Tibial artery (tissue), 4 donors: ENCODE measurements around the gene YBX2.

Source experiments
- DNase-seq, 2 donors: peaks; one replicate each; pipeline ENCODE4 v3.0.0-alpha.2; 2019
- H3K27ac ChIP-seq, 2 donors: fragments of 200-600 bp; sonication (generic) in 1 of 2; 1 replicate in 1 of 2; 2 replicates in 1 of 2; pipeline ENCODE4 v1.5.1; 2018 to 2019; ENCODE audit warnings: mild to moderate bottlenecking in 1 of 2
- H3K27me3 ChIP-seq, 2 donors: fragments of 200-600 bp; sonication (generic) in 1 of 2; one replicate each; pipeline versions ENCODE4 v1.5.1 to v1.6.0; 2016 to 2019
- H3K36me3 ChIP-seq, 3 donors: fragments of 200-600 bp; sonication (generic) in 2 of 3; one replicate each; pipeline ENCODE4 v1.5.1; 2016 to 2019; ENCODE audit warnings: mild to moderate bottlenecking in 2 of 3
- H3K4me1 ChIP-seq, 4 donors: fragments of 200-600 bp; sonication (generic) in 2 of 4; 1 replicate in 3 of 4; 2 replicates in 1 of 4; pipeline ENCODE4 v1.5.1; 2016 to 2019
- H3K4me3 ChIP-seq, 2 donors: fragments of 200-600 bp; sonication (generic) in 1 of 2; 1 replicate in 1 of 2; 2 replicates in 1 of 2; pipeline ENCODE4 v1.5.1; 2018 to 2019; ENCODE audit warnings: mild to moderate bottlenecking in 2 of 2
- H3K9me3 ChIP-seq, 3 donors: fragments of 200-600 bp; sonication (generic) in 1 of 3; one replicate each; pipeline ENCODE4 v1.5.1; 2016 to 2019
- CTCF ChIP-seq, 2 experiments: fragments of 200-600 bp in 1 of 2; fragments of 450-650 bp in 1 of 2; IDR thresholded peaks; one replicate each; pipeline ENCODE4 v1.5.1; 2017 to 2019; ENCODE audit warnings: antibody characterized with exemption in 2 of 2, mild to moderate bottlenecking in 1 of 2, moderate library complexity in 1 of 2
- intact Hi-C: fragments of 100-400 bp; cut with DNase I; formaldehyde crosslinking; loops from one replicate; pipeline ENCODE4 v1.15.0; 2023; ENCODE audit warnings: low total_unique reads

The YBX2 gene

DNA sequence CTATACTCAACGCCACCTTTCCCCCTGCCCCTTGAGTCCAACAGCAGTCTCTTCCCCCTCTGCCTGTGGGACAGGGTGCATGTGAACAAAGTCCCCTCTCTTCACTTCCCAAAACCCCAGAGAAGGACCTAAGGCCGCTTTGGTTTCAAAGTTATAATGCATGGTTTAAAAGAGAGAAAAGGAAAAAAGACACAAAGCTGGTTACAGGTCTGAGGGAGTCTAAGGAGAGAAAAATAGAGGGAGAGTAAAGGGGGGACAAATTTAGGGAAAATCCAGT, 51.0 kb downstream of the YBX2 start:
- intact Hi-C loops, result no loop called here
- peak overlapping the region; percentile 73 to 77 for H3K4me3 ChIP-seq
- no peaks in the 10 kb centered on the region for H3K27me3 ChIP-seq
- H3K9me3 ChIP-seq, result no peaks in the 10 kb centered on the region
- H3K27ac ChIP-seq, result peak overlapping the region; percentile 95 to 97
- TF ChIP-seq CTCF (IDR thresholded peaks at IDR 0.05), result no peak
- H3K36me3 ChIP-seq, result peaks cover 25 to 46% (median 45%) of the 10 kb centered on the region in 3 donors
- peaks cover 0 to 32% (median 25%) of the 10 kb centered on the region in 4 donors for H3K4me1 ChIP-seq
- no peak for DNase-seq

DNA sequence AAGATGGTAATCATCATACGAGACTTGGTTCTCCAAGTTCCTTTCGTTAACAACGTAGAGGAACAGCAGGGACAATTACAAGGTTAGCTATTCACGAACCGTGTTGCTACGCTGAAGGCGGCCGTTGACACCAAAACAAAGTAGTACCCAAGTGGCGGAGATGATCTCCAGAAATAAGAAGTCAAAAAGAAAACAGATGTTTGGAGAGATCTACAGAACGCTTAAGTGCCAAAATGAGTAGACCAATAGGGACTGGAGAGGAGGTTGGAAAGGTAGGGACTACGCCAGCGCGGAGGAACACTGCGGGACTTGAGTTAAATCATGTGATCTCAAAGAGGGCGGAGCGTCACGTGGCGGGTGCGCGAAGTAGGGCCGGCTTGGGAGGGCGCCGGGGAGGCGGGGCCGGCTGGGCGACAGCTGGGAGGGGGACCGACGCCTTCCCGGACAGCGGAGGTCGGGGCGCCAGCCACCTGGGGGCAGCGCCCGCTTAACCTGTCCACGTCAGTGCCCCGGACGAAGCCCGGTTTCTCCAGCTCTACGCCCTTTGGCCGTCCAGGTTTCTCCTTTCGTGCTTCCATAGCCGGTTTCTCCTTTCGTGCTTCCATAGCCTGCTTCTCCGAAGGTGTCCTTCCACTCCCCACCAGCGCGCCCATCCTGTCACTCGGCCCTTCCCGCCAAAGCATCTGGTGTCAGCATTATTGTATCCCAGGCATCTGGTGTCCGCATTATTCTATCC, 51.6 kb downstream of the YBX2 start:
- H3K27me3 ChIP-seq, result no peaks in the 10 kb centered on the region
- H3K36me3 ChIP-seq, result peaks cover 25 to 46% (median 45%) of the 10 kb centered on the region in 3 donors
- intact Hi-C loops, result no loop called here
- peak; percentile 95 to 97 for DNase-seq
- H3K27ac ChIP-seq, result peak overlapping the region; percentile 95 to 97
- H3K9me3 ChIP-seq, result no peaks in the 10 kb centered on the region
- TF ChIP-seq CTCF (IDR thresholded peaks at IDR 0.05), result peak in 1 of 2 experiments; percentile 13
- H3K4me3 ChIP-seq, result peak overlapping the region; percentile 73 to 77
- H3K4me1 ChIP-seq, result peaks cover 0 to 32% (median 23%) of the 10 kb centered on the region in 4 donors

DNA sequence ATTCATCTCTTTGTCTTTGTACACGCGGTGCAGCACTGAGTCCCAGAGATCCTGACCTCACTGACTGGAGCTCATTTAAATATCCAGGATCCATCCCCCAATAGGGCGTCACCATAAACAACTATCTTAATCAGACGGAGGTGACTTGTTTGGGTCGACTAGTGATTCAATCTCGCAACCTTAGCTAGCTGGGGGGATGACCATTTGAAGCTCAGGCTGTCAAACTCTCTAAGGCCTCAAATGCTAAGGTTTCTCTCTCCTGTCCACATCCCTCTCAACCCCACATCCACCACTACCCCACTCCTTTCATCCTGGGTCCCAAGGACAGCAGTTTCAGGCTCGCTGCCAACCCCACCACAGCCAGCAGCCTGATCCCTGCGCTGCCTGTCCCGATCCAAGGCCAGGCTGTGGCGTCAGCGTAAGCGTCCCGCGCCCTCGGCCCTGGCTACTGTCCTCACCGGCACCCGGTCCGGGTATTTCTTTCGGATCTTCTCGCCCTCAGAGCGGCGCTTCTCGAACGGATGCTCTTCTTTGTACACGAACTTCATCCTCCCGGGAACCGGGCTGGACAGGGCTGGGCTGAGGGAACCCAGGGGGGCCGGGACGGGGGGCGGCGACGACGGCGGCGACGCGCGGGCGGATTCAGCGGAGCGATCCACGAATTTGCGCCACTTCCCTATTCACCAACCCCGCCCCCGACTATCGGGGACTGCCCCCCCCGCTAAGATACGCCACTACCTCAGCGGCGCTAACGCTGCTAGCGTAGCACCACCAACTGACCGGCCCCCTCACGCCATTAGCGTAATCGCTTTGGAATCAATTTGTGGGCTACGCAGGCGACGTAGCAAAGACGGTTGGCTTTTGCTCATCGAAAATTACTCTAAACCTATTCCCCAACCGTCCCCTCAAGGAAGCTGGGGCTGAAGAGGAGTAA, 52.4 kb downstream of the YBX2 start, which contains the start of gene GABARAP:
Gene GABARAP (minus strand): TSS at position 667 of the 934 bp plus-strand sequence. CDS start 119 bp downstream, at position 548.
- peak within 1 kb of the TSS; percentile 73 to 77 for H3K4me3 ChIP-seq
- H3K4me1 ChIP-seq, result peaks cover 0 to 39% (median 29%) of the 10 kb centered on the region in 4 donors
- no peaks in the 10 kb centered on the region for H3K27me3 ChIP-seq
- intact Hi-C loops, result no loop called here
- H3K27ac ChIP-seq, result peak within 1 kb of the TSS; percentile 95 to 97
- DNase-seq, result peak; percentile 94 to 97
- no peaks in the 10 kb centered on the region for H3K9me3 ChIP-seq
- H3K36me3 ChIP-seq, result peaks cover 25 to 45% (median 43%) of the 10 kb centered on the region in 3 donors
- TF ChIP-seq CTCF (IDR thresholded peaks at IDR 0.05), result no peak

DNA sequence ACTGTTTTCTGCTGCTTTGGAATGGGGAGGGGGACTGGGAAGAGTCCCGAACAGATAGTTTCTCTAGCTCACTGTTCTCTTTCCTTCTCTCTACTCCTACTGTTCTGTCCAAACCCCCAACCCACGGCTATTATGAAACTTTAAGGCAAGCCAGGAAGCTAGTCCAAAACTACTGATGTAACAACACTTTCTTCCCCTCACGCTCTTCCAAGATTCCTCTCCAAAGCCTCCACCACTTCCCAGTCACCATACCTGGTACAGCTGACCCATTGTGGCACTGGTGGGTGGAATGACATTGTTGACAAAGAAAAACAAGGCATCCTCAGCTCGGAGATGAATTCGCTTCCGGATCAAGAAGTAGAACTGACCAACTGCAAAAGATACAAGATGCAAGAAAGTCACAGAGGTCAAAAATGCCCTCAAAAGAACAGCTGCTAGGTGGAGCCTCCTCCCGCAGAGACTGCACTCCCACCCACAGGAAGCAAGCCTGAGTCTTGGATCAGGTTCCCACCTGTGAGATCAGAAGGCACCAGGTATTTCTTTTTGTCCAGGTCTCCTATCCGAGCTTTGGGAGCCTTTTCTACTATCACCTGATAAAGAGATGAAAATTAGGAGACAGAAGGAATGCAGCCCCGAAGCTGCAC, 53.2 kb downstream of the YBX2 start:
- Histone ChIP-seq H3K4me3 (peak overlapping the region; percentile 73 to 77), H3K36me3 (peaks cover 18 to 44% (median 38%) of the 10 kb centered on the region in 3 donors), H3K9me3 (no peaks in the 10 kb centered on the region), H3K4me1 (peaks cover 0 to 43% (median 31%) of the 10 kb centered on the region in 4 donors), H3K27ac (peak overlapping the region; percentile 95 to 97), H3K27me3 (no peaks in the 10 kb centered on the region)
- DNase-seq, result no peak
- TF ChIP-seq CTCF (IDR thresholded peaks at IDR 0.05), result no peak
- intact Hi-C loops, result no loop called here

- Histone ChIP-seq H3K4me1 (peaks cover 0 to 46% (median 31%) of the 10 kb centered on the region in 4 donors), H3K27ac (peak overlapping the region; percentile 95 to 97), H3K4me3 (peak overlapping the region; percentile 73 to 77), H3K9me3 (no peaks in the 10 kb centered on the region), H3K36me3 (peaks cover 12 to 44% (median 38%) of the 10 kb centered on the region in 3 donors), H3K27me3 (no peaks in the 10 kb centered on the region)
- DNase-seq, result no peak
- intact Hi-C loops, result no loop called here
- TF ChIP-seq CTCF (IDR thresholded peaks at IDR 0.05), result no peak
Measured at GRCh38 chr17:7240375-7240774, 54.1 kb downstream of the YBX2 start.
